GM19043 (cell line): ENCODE data around the gene HS3ST5.
"Not testable (repeated sequence)": the region's sequence is repeated elsewhere in the genome, so short reads cannot be mapped to it uniquely, and the experiment has no call there.

Experiments used
- ATAC-seq: cut with Tn5 transposase; IDR thresholded peaks from one replicate; pipeline ENCODE4 v1.9.1; 2021; ENCODE audit warnings: low read depth; ENCODE audit not compliant: unreplicated experiment

The HS3ST5 gene

GRCh38 chr6:114115652-114116051 lies 227.2 kb downstream of the HS3ST5 start:
- no peak for ATAC-seq

DNA sequence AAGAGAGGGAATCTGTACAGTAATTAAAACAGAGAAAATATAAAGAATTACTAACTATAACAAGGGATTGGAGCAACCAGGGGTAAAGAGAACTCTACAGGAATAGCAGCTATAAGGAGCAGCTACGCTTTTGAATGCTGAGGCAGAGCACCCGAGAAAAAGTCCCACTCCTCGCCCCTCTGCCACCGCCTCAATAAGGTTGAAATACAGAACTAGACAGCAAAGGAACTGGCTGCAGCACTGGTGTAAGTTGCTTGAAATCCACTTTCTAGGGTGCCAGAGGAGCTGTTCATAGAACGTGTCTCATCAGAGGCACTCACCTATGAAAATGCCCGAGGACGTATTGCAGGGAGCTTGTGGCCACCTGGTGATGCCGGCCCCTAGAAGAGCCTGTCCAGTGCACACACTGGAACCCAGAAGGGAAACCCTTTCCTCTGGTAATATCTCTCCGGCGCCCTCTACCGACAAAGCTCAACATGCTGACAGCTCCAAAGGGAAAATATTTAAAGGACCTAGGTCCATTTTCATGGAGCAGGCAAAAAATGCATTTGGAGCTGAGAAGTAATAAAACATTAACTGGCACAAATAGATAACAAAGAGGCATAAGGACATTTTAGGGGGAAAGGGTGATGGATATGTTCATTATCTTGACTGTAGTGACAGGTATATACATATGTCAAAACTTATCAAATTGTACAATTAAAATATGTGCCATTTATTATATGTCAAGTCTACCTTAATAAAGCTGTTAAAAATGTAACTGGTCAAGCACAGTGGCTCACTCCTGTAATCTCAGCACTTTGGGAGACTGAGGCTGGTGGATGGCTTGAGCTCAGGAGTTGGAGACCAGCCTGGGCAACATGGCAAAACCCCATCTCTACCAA lies 234.5 kb downstream of the HS3ST5 start:
- ATAC-seq, result peak; percentile 58

GRCh38 chr6:114106020-114106419 lies 236.8 kb downstream of the HS3ST5 start:
- ATAC-seq, result no peak

- ATAC-seq, result no peak
These were observed 241.6 kb downstream of the HS3ST5 start for GRCh38 chr6:114101255-114101654.

DNA sequence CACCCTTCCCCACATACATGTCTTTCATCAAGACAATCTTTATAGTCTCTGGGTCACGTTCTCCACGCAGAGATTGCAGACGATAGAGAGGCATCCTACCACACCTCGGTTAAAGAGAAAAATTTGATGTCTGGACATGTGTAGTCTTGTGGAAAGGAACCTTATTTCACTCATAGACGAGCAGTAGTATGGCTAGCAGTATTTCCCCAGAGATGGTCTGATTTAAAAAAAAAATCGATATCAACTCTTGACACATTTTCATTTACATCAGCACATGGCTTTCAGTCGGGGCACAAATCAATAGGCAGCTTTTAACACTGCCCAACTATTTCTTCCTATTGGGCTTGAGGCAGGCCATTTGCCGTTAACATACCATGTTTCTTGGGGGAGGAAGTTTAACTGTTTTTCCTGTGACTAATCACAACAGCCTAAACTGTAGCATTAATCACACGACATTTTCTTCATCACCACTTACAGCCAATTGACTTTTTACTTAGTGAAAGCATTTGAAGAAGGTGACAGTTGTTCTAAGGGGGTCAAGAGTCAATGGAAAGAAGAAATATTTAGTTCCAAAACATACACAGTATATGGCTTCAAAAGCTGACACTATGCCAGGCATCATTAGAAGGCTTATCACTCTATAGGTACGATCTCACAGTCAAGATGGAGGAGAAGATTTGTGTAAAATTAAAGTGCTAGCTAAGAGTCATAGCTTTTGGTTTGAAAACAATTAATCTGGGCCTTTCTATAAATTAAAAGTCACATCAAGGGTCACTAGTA lies 242.4 kb downstream of the HS3ST5 start:
- no peak for ATAC-seq

- ATAC-seq, result no peak
These were observed 246.2 kb downstream of the HS3ST5 start for GRCh38 chr6:114096561-114097172.

DNA sequence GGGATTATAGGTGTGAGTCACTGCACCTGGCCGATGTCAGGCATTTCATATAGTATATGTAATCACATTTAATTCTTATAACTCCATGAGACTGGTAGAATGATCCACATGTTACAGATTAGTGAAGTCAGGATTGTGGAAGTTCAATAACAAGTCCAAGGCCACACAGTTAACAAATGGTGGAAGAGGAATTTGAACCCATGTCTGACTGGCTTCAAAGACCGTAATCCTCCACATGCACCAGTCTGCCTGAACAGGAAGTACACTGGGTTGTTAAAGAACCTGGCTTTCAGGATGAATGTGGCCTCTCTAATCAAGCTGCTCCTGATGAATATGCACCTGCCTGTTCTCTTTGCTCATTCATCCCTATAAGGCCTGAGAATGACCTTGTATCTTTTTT lies 249.9 kb downstream of the HS3ST5 start:
- no peak for ATAC-seq

DNA sequence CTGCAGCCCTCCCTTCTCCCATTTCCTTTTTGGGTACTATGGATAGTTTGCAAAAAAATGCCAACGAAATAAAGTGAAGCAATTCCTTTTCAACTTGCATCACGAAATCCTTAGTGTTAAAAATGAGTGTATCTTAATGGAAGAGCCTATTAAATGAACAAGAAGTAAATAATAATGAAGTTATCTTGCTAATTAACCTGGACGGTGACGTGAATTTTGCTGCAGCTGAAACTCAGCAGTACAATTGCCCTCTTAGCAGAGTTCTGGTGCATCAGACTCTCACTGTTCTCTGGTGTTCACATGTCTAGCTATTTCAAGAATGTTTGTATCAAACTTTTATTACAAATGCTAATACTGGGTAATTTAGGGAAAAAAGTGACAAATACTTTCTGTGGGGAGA lies 252.2 kb downstream of the HS3ST5 start:
- no peak for ATAC-seq

- no peak for ATAC-seq
These were observed 255.3 kb downstream of the HS3ST5 start for GRCh38 chr6:114087496-114087895.

GRCh38 chr6:114085211-114085610 lies 257.6 kb downstream of the HS3ST5 start:
- ATAC-seq, result no peak

- no peak for ATAC-seq
These were observed 258.4 kb downstream of the HS3ST5 start for GRCh38 chr6:114084327-114084890.

- no peak for ATAC-seq
These were observed 259.6 kb downstream of the HS3ST5 start for GRCh38 chr6:114083251-114083650.

GRCh38 chr6:114081730-114082129 lies 261.1 kb downstream of the HS3ST5 start:
- no peak for ATAC-seq

- no peak for ATAC-seq
These were observed 261.8 kb downstream of the HS3ST5 start for GRCh38 chr6:114080891-114081510.

DNA sequence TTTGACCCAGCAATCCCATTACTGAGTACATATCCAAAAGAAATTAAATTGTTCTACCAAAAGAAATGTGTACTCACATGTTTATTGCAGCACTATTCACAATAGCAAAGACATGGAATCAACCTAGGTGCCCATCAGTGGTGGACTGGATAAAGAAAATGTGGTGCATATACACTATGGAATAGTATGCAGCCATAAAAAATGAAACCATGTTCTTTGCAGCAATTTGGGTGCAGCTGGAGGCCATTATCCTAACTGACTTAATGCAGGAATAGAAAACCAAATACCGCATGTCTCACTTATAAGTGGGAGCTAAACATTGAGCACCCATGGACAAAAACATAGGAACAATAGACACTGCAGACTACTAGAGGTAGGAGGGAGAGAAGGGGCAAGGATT lies 262.4 kb downstream of the HS3ST5 start:
- ATAC-seq, result not testable (repeated sequence)

DNA sequence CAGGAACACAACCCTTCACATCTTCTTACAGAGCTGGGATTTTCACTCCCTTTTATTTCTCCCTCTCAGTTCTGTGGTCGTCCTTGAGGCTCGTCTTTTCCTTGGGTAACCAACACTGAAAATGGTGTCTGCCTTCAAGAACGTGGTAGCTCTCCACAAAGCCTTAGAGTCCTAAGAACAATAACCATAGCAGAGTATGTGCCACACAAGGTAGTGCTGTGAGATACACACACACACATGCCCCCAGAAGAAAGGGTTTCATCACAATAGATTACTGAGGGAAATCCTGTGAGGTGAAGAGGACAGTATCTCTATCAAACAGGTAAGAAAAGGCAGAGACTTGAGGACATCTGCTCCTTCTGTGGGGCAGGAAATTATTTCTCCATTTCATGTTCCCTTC lies 267.0 kb downstream of the HS3ST5 start:
- ATAC-seq, result no peak

DNA sequence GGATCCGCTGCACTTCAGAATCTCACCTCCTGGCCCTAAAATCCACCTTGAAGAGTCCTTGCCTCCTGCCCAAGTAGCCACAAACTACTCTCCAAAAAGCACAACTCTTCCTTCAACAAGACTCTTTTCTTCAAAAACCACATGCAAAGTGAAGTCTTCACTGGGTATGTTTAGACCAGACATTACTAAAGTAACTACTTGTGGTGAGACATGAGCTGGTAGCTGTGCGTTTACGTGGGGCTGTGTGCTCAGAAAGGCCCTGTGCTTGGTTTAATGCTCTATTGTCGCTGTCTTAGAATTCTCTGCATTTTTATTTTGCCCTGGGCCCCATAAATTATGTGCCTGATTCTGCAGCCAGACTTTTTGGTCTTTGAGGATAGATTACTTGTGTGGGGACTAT lies 267.5 kb downstream of the HS3ST5 start:
- no peak for ATAC-seq

- no peak for ATAC-seq
These were observed 274.1 kb downstream of the HS3ST5 start for GRCh38 chr6:114068771-114069170.

DNA sequence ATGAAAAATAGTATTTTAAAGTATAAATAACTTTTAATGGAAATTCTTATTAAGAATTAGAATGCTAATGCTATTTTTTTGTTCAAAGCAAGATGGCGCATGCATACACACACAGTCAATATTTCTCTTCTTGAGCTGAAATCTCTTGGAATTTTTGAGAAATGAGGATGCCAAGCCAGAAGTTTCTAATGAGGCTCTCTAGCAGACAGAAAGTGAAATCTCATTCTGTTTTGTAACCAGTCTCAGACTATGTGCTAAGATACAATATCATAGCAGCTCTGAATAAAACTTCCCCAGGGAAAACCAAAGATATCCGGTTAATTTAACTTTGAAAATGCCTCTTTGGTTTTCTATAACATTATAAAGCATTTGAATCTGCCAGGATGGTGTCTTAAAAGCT lies 274.7 kb downstream of the HS3ST5 start:
- no peak for ATAC-seq

GRCh38 chr6:114064862-114065261 lies 278.0 kb downstream of the HS3ST5 start:
- ATAC-seq, result no peak

DNA sequence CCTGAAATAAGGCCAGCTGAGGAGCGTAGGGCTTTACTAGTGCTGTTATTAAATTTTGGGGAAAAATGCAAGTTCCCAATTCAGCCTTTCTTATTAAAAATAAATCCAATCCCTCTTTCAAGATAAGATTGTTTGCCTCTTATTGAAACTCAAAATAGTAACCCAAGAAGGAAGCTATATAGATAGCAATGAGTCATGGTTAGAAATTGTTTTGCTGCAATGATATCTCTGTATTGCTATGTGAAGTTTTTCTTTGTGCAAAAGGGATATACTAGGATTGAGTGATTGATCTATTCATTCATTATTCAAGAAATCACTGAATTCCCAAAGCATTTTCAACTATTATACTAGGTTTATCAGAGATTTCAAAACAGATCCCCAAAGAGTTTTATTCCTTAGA lies 278.9 kb downstream of the HS3ST5 start:
- ATAC-seq, result no peak
